BJ (cell line): ENCODE data around the gene CDH19. TPM values are rescaled to one million over a fixed set of nuclear protein-coding genes. Genes with fewer than 3 reads are reported as not detected.
"Not testable (repeated sequence)": the region's sequence is repeated elsewhere in the genome, so short reads cannot be mapped to it uniquely, and the experiment has no call there.

Source experiments
- CTCF ChIA-PET: fragments of 350-600 bp; formaldehyde crosslinking; extraction: SDS; loops from one replicate; lab custom pipeline; 2021; ENCODE audit warnings: antibody characterized with exemption, inconsistent platforms; lab: Yijun Ruan, JAX
- POLR2A ChIA-PET: fragments of 300-600 bp; sonication (Branson Sonifier 250); formaldehyde crosslinking; extraction: SDS; loops from one replicate; lab custom pipeline; 2021; ENCODE audit warnings: antibody characterized with exemption; lab: Charles Lee
- DNase-seq: peaks from one replicate; pipeline ENCODE4 v3.0.0-alpha.2; 2011; ENCODE audit warnings: low read depth
- H3K27me3 ChIP-seq: 2 replicates; pipeline ENCODE4 v1.6.0; 2011; ENCODE audit warnings: low read length; ENCODE audit not compliant: control insufficient read depth, insufficient read depth
- H3K36me3 ChIP-seq: 2 replicates; pipeline ENCODE4 v1.5.1; 2011; ENCODE audit warnings: low read length; ENCODE audit not compliant: control insufficient read depth, insufficient read depth
- H3K4me3 ChIP-seq: 2 replicates; pipeline ENCODE4 v1.5.1; 2011; ENCODE audit warnings: low read depth, mild to moderate bottlenecking, control low read depth, low read length
- polyA plus RNA-seq: library from polyadenylated mRNA; depleted of rRNA; stranded (reverse); fragments of >200 nt; gene quantifications from 2 replicates; pipeline ENCODE4 v1.2.3, GENCODE V29; 2011
- TF ChIP-seq, protein P1 (sequence below): IDR thresholded peaks from 2 replicates; pipeline ENCODE4 v1.5.1; 2011; ENCODE audit warnings: low read depth, mild to moderate bottlenecking, control low read depth, inconsistent platforms, low read length, moderate library complexity; ENCODE audit not compliant: insufficient read depth

The CDH19 gene
- polyA plus RNA-seq, 1 experiment, result not detected

DNA sequence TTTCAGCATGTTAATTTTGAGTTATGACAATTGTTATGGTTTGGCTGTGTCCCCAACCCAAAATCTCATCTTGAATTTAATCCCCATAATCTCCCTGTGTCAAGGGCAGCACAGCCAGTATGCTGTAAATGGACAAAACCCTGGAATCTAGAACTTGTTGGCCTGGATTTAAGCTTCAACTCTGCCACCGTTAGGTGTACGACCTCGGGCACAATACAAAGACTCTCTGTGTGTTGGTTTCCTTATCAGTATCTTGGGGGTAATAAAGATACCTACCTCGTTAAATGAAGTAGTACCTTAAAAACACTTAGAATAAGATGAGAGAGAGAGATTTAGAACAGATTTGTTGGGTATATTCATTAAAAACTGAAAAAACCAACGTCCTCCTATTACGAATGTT lies 106.5 kb downstream of the CDH19 start:
- no peaks in the 10 kb centered on the region for H3K27me3 ChIP-seq
- H3K36me3 ChIP-seq, result no peaks in the 10 kb centered on the region
- DNase-seq, result no peak
- TF ChIP-seq, protein P1, sequence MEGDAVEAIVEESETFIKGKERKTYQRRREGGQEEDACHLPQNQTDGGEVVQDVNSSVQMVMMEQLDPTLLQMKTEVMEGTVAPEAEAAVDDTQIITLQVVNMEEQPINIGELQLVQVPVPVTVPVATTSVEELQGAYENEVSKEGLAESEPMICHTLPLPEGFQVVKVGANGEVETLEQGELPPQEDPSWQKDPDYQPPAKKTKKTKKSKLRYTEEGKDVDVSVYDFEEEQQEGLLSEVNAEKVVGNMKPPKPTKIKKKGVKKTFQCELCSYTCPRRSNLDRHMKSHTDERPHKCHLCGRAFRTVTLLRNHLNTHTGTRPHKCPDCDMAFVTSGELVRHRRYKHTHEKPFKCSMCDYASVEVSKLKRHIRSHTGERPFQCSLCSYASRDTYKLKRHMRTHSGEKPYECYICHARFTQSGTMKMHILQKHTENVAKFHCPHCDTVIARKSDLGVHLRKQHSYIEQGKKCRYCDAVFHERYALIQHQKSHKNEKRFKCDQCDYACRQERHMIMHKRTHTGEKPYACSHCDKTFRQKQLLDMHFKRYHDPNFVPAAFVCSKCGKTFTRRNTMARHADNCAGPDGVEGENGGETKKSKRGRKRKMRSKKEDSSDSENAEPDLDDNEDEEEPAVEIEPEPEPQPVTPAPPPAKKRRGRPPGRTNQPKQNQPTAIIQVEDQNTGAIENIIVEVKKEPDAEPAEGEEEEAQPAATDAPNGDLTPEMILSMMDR, result no peak
- POLR2A ChIA-PET, result no interaction called here
- no peak overlapping the region for H3K4me3 ChIP-seq
- CTCF ChIA-PET, result no interaction called here

DNA sequence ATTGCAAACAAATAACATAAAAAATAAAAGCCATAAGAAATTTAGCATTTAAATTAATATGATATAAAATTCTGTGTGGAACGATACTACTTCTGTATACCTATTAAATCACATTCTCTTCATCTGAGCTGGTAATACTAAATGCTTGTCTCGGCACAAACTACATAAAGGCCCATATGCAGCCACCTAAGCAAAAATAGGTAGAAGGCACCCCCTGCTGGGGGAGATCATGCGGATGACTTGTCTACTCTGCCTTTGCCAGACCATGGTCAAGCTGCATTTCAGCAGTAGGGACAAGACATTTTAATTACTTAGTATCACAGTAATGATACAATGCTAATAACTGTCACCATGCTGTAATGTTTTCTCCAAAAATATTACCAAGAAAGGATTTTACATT lies 108.0 kb downstream of the CDH19 start:
- Histone ChIP-seq H3K27me3 (no peaks in the 10 kb centered on the region), H3K4me3 (no peak overlapping the region), H3K36me3 (no peaks in the 10 kb centered on the region)
- DNase-seq, result no peak
- TF ChIP-seq, protein P1, result no peak
- CTCF ChIA-PET, result no interaction called here
- POLR2A ChIA-PET, result no interaction called here

DNA sequence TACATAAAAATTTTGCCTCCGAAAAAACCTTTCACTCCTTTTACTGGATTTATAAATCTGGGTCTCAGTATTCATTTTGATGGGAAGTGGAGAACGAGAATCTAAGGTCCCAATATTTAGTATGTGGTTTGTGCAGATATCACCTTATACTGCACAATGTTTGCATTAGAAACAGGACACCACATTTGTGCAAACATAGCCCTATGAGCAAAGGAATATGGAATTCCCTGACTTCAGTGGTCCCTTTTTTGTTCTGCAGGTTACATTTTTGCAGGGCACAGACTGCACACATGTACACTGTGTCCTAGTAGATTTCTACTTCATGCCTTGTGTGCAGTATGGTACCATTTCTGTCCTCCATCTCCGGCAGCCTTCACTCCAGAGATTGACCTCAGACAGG lies 130.0 kb downstream of the CDH19 start:
- ChIA-PET POLR2A (no interaction called here), CTCF (no interaction called here)
- Histone ChIP-seq H3K36me3 (no peaks in the 10 kb centered on the region), H3K27me3 (no peaks in the 10 kb centered on the region), H3K4me3 (no peak overlapping the region)
- TF ChIP-seq, protein P1, result no peak
- no peak for DNase-seq

DNA sequence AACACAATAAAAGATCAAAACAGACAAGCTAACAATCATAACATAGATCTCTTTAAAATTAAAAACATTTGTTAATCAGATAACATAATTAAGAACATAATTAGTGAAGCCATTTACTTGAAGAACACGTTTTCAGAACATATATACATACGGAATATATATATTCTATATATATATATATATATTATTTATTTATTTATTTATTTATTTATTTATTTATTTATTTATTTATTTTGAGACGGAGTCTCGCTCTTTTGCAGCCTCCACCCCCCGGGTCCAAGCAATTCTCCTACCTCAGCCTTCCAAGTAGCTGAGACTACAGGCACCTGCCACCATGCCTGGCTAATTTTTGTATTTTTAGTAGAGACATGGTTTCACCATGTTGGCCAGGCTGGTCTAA lies 137.7 kb downstream of the CDH19 start:
- H3K27me3 ChIP-seq, POLR2A ChIA-PET, H3K4me3 ChIP-seq, H3K36me3 ChIP-seq, CTCF ChIA-PET, DNase-seq: not testable (repeated sequence)

DNA sequence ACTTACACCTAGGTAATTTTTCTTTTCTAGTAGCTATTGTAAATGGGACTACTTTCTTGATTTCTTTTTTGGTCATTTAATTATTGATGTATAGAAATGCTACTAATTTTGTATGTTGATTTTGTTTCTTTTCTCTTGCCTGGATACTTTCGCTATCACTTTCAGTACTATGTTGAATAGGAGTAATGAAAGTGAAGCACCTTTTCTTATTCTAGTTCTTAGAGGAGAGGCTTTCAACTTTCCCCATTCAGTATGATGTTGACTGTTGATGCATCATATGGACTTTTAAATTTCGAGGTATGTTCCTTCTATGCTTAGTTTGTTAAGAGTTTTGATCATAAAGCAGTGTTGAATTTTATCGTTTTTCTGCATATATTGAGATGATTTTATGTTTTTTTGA lies 142.5 kb downstream of the CDH19 start:
- Histone ChIP-seq H3K27me3 (no peaks in the 10 kb centered on the region), H3K4me3 (no peak overlapping the region), H3K36me3 (no peaks in the 10 kb centered on the region)
- no peak for DNase-seq
- TF ChIP-seq, protein P1, result no peak
- ChIA-PET POLR2A (no interaction called here), CTCF (no interaction called here)

DNA sequence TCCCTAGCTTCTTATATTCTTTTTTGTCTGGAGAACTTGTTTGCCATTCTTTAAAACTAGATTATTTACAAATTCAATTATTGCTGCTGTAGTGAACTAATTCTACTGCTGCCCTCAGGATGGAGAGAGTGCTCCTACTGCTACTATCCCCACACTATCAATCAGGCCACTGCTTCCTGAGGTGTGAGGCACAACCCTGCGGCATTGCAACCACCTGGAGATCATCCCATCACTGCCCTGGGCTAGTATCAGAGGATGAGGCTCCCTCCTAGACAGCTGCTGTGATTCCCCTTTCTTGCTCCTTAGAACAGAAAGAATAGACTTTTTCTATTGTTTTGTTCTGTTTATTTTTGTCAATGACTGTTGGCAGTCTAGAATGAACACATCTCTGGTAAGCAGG lies 146.6 kb downstream of the CDH19 start:
- Histone ChIP-seq H3K27me3 (no peaks in the 10 kb centered on the region), H3K4me3 (no peak overlapping the region), H3K36me3 (no peaks in the 10 kb centered on the region)
- no peak for DNase-seq
- POLR2A ChIA-PET, result no interaction called here
- TF ChIP-seq, protein P1, result no peak
- CTCF ChIA-PET, result no interaction called here
